Caco-2 (cell line): Measurements from ENCODE around the gene DCX. TPM values are rescaled to one million over a fixed set of nuclear protein-coding genes. Genes with fewer than 3 reads are reported as not detected.

Source experiments
- BruUV-seq: library from RNA; stranded (reverse); fragments of 400-500 nt; replicated peaks from 2 replicates; lab custom pipeline; 2021; lab: Mats Ljungman, UMichigan
- CTCF ChIA-PET: fragments of 300-600 bp; sonication (Branson Sonifier 250); formaldehyde crosslinking; loops from one replicate; lab custom pipeline; 2022; ENCODE audit warnings: antibody characterized with exemption; lab: Charles Lee
- POLR2A ChIA-PET: fragments of 300-600 bp; sonication (Branson Sonifier 250); formaldehyde crosslinking; loops from one replicate; lab custom pipeline; 2022; ENCODE audit warnings: antibody characterized with exemption; lab: Charles Lee
- DNase-seq, 2 experiments: peaks; one replicate each; pipeline versions ENCODE4 v3.0.0 to v3.0.0-alpha.2; 2020 to 2022
- H3K27me3 ChIP-seq: replicated peaks from 2 replicates; pipeline ENCODE4 v1.6.0; 2011; ENCODE audit warnings: low read length; ENCODE audit not compliant: control insufficient read depth, insufficient read depth
- H3K36me3 ChIP-seq: 2 replicates; pipeline ENCODE4 v1.5.1; 2011; ENCODE audit warnings: low read length; ENCODE audit not compliant: control insufficient read depth, insufficient read depth
- H3K4me1 ChIP-seq: fragments of 250-450 bp; sonication (Bioruptor Pico); 2 replicates; pipeline ENCODE4 v1.5.1; 2020; ENCODE audit warnings: mild to moderate bottlenecking
- H3K4me3 ChIP-seq: 2 replicates; pipeline ENCODE4 v1.5.1; 2011; ENCODE audit warnings: low read depth, mild to moderate bottlenecking, control low read depth, low read length
- H3K9me3 ChIP-seq: fragments of 250-450 bp; sonication (Bioruptor Pico); 2 replicates; pipeline ENCODE4 v1.5.1; 2020; ENCODE audit warnings: mild to moderate bottlenecking, moderate library complexity
- H3K27ac Mint-ChIP-seq: one replicate; pipeline ENCODE4 v1.8.0; 2022; ENCODE audit warnings: mixed read lengths; ENCODE audit not compliant: unreplicated experiment
- H3K27me3 Mint-ChIP-seq: one replicate; pipeline ENCODE4 v1.8.0; 2022; ENCODE audit warnings: mixed read lengths; ENCODE audit not compliant: insufficient read depth, unreplicated experiment
- H3K36me3 Mint-ChIP-seq: one replicate; pipeline ENCODE4 v1.8.0; 2022; ENCODE audit warnings: mild to moderate bottlenecking, mixed read lengths; ENCODE audit not compliant: insufficient read depth, unreplicated experiment
- H3K4me1 Mint-ChIP-seq: one replicate; pipeline ENCODE4 v1.8.0; 2022; ENCODE audit warnings: low read depth, mixed read lengths; ENCODE audit not compliant: unreplicated experiment
- H3K4me3 Mint-ChIP-seq: one replicate; pipeline ENCODE4 v1.8.0; 2022; ENCODE audit warnings: mild to moderate bottlenecking, moderate library complexity, mixed read lengths; ENCODE audit not compliant: unreplicated experiment
- H3K9me3 Mint-ChIP-seq: one replicate; pipeline ENCODE4 v1.8.0; 2022; ENCODE audit warnings: mixed read lengths; ENCODE audit not compliant: unreplicated experiment
- CTCF ChIP-seq, 2 experiments: fragments of 200-600 bp in 1 of 2; IDR thresholded peaks; 1 replicate in 1 of 2; 2 replicates in 1 of 2; pipeline versions ENCODE4 v1.5.1 to v1.8.0; 2011 to 2022; ENCODE audit warnings: antibody characterized with exemption in 1 of 2, control low read depth in 1 of 2, inconsistent platforms in 1 of 2, low read depth in 1 of 2, low read length in 1 of 2, mild to moderate bottlenecking in 1 of 2, moderate library complexity in 1 of 2; ENCODE audit not compliant: insufficient read depth in 1 of 2, severe bottlenecking in 1 of 2, unreplicated experiment in 1 of 2
- intact Hi-C: fragments of 100-400 bp; cut with micrococcal nuclease; formaldehyde crosslinking; loops from one replicate; pipeline ENCODE4 v1.10.0; 2022; ENCODE audit not compliant: unreplicated experiment
- total RNA-seq: library from RNA; stranded (reverse); gene quantifications from 2 replicates; pipeline ENCODE4 v1.2.3, GENCODE V29; 2022

DCX gene
- total RNA-seq, 1 experiment from 2014 or later, result not detected

- Mint-ChIP-seq H3K36me3 (no peaks in the 10 kb centered on the region), H3K4me3 (no peak overlapping the region), H3K9me3 (no peaks in the 10 kb centered on the region), H3K27me3 (peaks cover 3% of the 10 kb centered on the region), H3K27ac (no peak overlapping the region), H3K4me1 (no peaks in the 10 kb centered on the region)
- Histone ChIP-seq H3K36me3 (no peaks in the 10 kb centered on the region), H3K27me3 (no peaks in the 10 kb centered on the region), H3K4me1 (no peaks in the 10 kb centered on the region), H3K9me3 (no peaks in the 10 kb centered on the region), H3K4me3 (no peak overlapping the region)
- TF ChIP-seq CTCF (IDR thresholded peaks at IDR 0.05; ENCODE audit: insufficient read depth in 1 of 2, low read depth in 1 of 2, low read length in 1 of 2, severe bottlenecking in 1 of 2, unreplicated experiment in 1 of 2), result no peak
- no peak for DNase-seq
- ChIA-PET POLR2A (no interaction called here), CTCF (no interaction called here)
- no TSS peak for BruUV-seq
- intact Hi-C loops, result no loop called here
Measured at GRCh38 chrX:111386077-111386476, 25.9 kb downstream of the DCX start.

GRCh38 chrX:111382277-111382676 is 29.7 kb downstream of the DCX start:
- no peak overlapping the region for H3K27ac Mint-ChIP-seq
- no peak overlapping the region for H3K4me3 Mint-ChIP-seq
- intact Hi-C loops, result no loop called here
- TF ChIP-seq CTCF (IDR thresholded peaks at IDR 0.05; ENCODE audit: insufficient read depth in 1 of 2, low read depth in 1 of 2, low read length in 1 of 2, severe bottlenecking in 1 of 2, unreplicated experiment in 1 of 2), result no peak
- Histone ChIP-seq H3K27me3 (no peaks in the 10 kb centered on the region), H3K36me3 (no peaks in the 10 kb centered on the region), H3K4me1 (no peaks in the 10 kb centered on the region), H3K4me3 (no peak overlapping the region), H3K9me3 (no peaks in the 10 kb centered on the region)
- no peaks in the 10 kb centered on the region for H3K36me3 Mint-ChIP-seq
- DNase-seq, result no peak
- POLR2A ChIA-PET, result no interaction called here
- BruUV-seq, result no TSS peak
- CTCF ChIA-PET, result no interaction called here
- no peaks in the 10 kb centered on the region for H3K27me3 Mint-ChIP-seq
- H3K9me3 Mint-ChIP-seq, result no peaks in the 10 kb centered on the region
- H3K4me1 Mint-ChIP-seq, result no peaks in the 10 kb centered on the region

GRCh38 chrX:111376897-111377578 is 35.0 kb downstream of the DCX start:
- no peak for DNase-seq
- Mint-ChIP-seq H3K4me1 (no peaks in the 10 kb centered on the region), H3K4me3 (no peak overlapping the region), H3K9me3 (no peaks in the 10 kb centered on the region), H3K36me3 (no peaks in the 10 kb centered on the region), H3K27ac (no peak overlapping the region), H3K27me3 (no peaks in the 10 kb centered on the region)
- no peaks in the 10 kb centered on the region for H3K27me3 ChIP-seq
- H3K4me3 ChIP-seq, result no peak overlapping the region
- no peaks in the 10 kb centered on the region for H3K36me3 ChIP-seq
- no peaks in the 10 kb centered on the region for H3K4me1 ChIP-seq
- ChIA-PET POLR2A (no interaction called here), CTCF (no interaction called here)
- intact Hi-C loops, result loop anchor here (5.0 kb wide), 1 partner anchor 70 kb away; no protein-coding TSS in a partner anchor
- TF ChIP-seq CTCF (IDR thresholded peaks at IDR 0.05; ENCODE audit: insufficient read depth in 1 of 2, low read depth in 1 of 2, low read length in 1 of 2, severe bottlenecking in 1 of 2, unreplicated experiment in 1 of 2), result no peak
- BruUV-seq, result no TSS peak
- no peaks in the 10 kb centered on the region for H3K9me3 ChIP-seq
